Measurements from ENCODE around the gene ZRANB1.

Gene ZRANB1

GRCh38 chr10:124994573-124995473, 52.9 kb downstream of the ZRANB1 start:
- DNase-seq (ENCODE audit: extremely low read depth, low read depth), result no peak
- no peak for TF ChIP-seq CTCF (IDR thresholded peaks at IDR 0.05; ENCODE audit: low read depth, low read length)

GRCh38 chr10:124995605-124996004, 53.7 kb downstream of the ZRANB1 start:
- TF ChIP-seq CTCF (IDR thresholded peaks at IDR 0.05; ENCODE audit: low read depth, low read length), result no peak
- DNase-seq (ENCODE audit: extremely low read depth, low read depth), result no peak

GRCh38 chr10:124996127-124996853, 54.4 kb downstream of the ZRANB1 start:
- no peak for DNase-seq (ENCODE audit: extremely low read depth, low read depth)
- no peak for TF ChIP-seq CTCF (IDR thresholded peaks at IDR 0.05; ENCODE audit: low read depth, low read length)

DNA sequence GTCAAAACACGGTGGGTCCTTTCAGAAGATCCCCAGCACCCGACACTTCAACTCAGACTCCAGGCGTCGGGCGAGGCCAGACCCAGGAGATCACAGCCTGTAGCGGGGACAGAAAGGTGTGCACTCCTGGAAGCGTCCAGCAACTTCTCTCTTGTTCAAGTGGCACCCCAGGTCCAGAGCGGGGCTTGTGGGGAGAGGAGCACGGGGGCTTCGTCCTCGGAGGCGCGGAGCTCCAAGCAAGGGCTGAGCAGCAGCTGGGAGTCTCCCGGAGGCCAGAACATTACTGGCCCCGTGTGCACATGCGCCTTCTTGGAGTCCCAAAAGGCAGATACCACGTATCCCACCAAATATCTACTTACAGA, 54.9 kb downstream of the ZRANB1 start:
- no peak for TF ChIP-seq CTCF (IDR thresholded peaks at IDR 0.05; ENCODE audit: low read depth, low read length)
- DNase-seq (ENCODE audit: extremely low read depth, low read depth), result no peak

- no peak for DNase-seq (ENCODE audit: extremely low read depth, low read depth)
- TF ChIP-seq CTCF (IDR thresholded peaks at IDR 0.05; ENCODE audit: low read depth, low read length), result no peak
Measured at GRCh38 chr10:124997306-124997705, 55.4 kb downstream of the ZRANB1 start.

GRCh38 chr10:124997771-124998623, 56.1 kb downstream of the ZRANB1 start:
- no peak for DNase-seq (ENCODE audit: extremely low read depth, low read depth)
- no peak for TF ChIP-seq CTCF (IDR thresholded peaks at IDR 0.05; ENCODE audit: low read depth, low read length)

All from AG09319 (cell line).